H1 (cell line): ENCODE measurements around the gene CYYR1. TPM values are rescaled to one million over a fixed set of nuclear protein-coding genes. Genes with fewer than 3 reads are reported as not detected.

Source experiments
- BCL11A ChIP-seq, 2 experiments: IDR thresholded peaks; one replicate each; pipeline ENCODE4 v1.6.1; 2011; ENCODE audit warnings: low read depth in 2 of 2, low read length in 2 of 2, mild to moderate bottlenecking in 2 of 2
- CHD7 ChIP-seq: fragments of 300-600 bp; sonication (generic); IDR thresholded peaks from 2 replicates; pipeline ENCODE4 v1.7.1; 2012; ENCODE audit warnings: low read length, moderate library complexity, mild to moderate bottlenecking, inconsistent platforms; ENCODE audit not compliant: insufficient replicate concordance
- POLR2AphosphoS5 ChIP-seq: IDR thresholded peaks from 2 replicates; pipeline ENCODE4 v1.6.1; 2011; ENCODE audit warnings: low read depth, low read length
- RNF2 ChIP-seq: fragments of 200-900, 300-1000 bp; sonication (generic); IDR thresholded peaks from 2 replicates; pipeline ENCODE4 v1.7.1; 2016; ENCODE audit warnings: borderline replicate concordance, low read depth, mild to moderate bottlenecking, antibody characterized with exemption, low read length; ENCODE audit not compliant: poor library complexity, severe bottlenecking; ENCODE audit errors: missing control alignments
- polyA plus RNA-seq, 7 experiments: library from polyadenylated mRNA; depleted of rRNA in 3 of 7; stranded (reverse) in 5 of 7; unstranded in 2 of 7; fragments of >200 nt in 5 of 7; fragments of 200-250 nt in 2 of 7; gene quantifications; 1 replicate in 5 of 7; 2 replicates in 1 of 7; 4 replicates in 1 of 7; pipeline versions ENCODE4 v1.2.1 to v1.2.3, GENCODE V29; 2011 to 2013; ENCODE audit warnings: missing spikeins in 2 of 7, mixed read lengths in 2 of 7
- total RNA-seq: library from RNA; stranded (reverse); fragmentation: NEBNext Ultra II Directional; extraction: Animal tissue kit (Norgen Biotek cat#: 25700); gene quantifications from 2 replicates; pipeline ENCODE4 v1.2.1, GENCODE V29; 2021

The CYYR1 gene
- total and polyA plus RNA-seq, 2 of the 8 experiments (the other 6 are each of a cell fraction or from before 2014, with no cell fraction given), result 12.2 to 37.9 TPM

- TF ChIP-seq CHD7 (no peak), POLR2AphosphoS5 (no peak), BCL11A (IDR thresholded peaks at IDR 0.05; ENCODE audit: low read depth in 2 of 2, low read length in 2 of 2) (no peak), RNF2 (no peak)
Measured at GRCh38 chr21:26432410-26432809, 140.7 kb downstream of the CYYR1 start (continued).
